Thyroid gland (tissue), 4 donors: ENCODE results near the gene ELMO3.

Source experiments
- POLR2A ChIP-seq, 2 donors: fragments of 450-650 bp; IDR thresholded peaks; one replicate each; pipeline ENCODE4 v1.6.1; 2017; ENCODE audit warnings: antibody characterized with exemption in 2 of 2, mild to moderate bottlenecking in 2 of 2, moderate library complexity in 1 of 2
- TF ChIP-seq, protein P1 (sequence below), 6 experiments: fragments of 200-600 bp in 3 of 6; fragments of 450-650 bp in 3 of 6; sonication (generic) in 3 of 6; IDR thresholded peaks; one replicate each; pipeline ENCODE4 v1.5.1; 2016 to 2019; ENCODE audit warnings: antibody characterized with exemption in 6 of 6, mild to moderate bottlenecking in 2 of 6, inconsistent platforms in 1 of 6, moderate library complexity in 1 of 6

DNA sequence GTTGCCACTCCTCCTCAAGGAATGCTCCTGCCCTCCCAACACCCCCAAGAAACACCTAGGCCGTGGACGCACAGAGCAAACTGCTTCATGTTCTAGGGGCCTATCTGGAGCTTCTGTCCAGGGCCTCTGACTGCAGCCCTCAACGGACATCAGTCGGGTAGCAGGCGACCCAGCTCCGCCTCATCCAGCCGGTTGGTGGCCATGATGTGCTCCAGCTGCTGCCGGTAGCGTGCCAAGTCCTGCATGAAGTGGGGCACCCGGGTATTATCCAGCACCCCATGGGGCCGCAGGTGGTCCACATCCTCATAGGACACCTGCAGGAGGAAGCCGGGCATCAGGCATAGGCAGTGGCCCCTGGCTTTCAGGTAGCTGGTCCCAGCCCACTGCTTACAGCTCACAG, 22.3 kb upstream of the ELMO3 start:
- no peak for TF ChIP-seq POLR2A (IDR thresholded peaks at IDR 0.05)
- TF ChIP-seq, protein P1, sequence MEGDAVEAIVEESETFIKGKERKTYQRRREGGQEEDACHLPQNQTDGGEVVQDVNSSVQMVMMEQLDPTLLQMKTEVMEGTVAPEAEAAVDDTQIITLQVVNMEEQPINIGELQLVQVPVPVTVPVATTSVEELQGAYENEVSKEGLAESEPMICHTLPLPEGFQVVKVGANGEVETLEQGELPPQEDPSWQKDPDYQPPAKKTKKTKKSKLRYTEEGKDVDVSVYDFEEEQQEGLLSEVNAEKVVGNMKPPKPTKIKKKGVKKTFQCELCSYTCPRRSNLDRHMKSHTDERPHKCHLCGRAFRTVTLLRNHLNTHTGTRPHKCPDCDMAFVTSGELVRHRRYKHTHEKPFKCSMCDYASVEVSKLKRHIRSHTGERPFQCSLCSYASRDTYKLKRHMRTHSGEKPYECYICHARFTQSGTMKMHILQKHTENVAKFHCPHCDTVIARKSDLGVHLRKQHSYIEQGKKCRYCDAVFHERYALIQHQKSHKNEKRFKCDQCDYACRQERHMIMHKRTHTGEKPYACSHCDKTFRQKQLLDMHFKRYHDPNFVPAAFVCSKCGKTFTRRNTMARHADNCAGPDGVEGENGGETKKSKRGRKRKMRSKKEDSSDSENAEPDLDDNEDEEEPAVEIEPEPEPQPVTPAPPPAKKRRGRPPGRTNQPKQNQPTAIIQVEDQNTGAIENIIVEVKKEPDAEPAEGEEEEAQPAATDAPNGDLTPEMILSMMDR (IDR thresholded peaks at IDR 0.05): no peak
